ENCODE data around the gene ALKBH3.

The ALKBH3 gene

DNA sequence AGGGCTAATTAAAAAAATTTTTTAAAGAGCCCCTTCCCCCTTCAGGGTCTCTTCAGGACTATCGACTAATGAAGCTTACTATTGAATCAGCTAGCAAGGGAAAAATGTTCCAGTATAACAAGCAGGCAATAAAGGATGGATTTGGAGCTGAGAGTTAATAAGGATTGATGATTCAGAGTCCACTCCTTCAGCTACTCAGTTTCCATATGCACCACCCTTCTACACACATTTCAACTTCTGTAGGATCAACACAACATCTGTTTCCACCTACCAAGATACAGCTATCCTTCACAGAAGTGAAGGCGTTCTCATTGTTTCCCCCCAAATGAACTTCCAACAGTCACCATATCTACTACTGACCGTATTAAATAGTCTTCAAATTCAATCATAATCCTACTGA lies 6.6 kb upstream of the ALKBH3 start:
- TF ChIP-seq CTCF (IDR thresholded peaks at IDR 0.05; ENCODE audit: control insufficient read depth, insufficient read depth, low read depth, low read length, missing control alignments) = no peak
- no peak overlapping the region for H3K4me3 ChIP-seq (ENCODE audit: control insufficient read depth, low read depth, low read length)
- no peak for DNase-seq (ENCODE audit: low read depth)

DNA sequence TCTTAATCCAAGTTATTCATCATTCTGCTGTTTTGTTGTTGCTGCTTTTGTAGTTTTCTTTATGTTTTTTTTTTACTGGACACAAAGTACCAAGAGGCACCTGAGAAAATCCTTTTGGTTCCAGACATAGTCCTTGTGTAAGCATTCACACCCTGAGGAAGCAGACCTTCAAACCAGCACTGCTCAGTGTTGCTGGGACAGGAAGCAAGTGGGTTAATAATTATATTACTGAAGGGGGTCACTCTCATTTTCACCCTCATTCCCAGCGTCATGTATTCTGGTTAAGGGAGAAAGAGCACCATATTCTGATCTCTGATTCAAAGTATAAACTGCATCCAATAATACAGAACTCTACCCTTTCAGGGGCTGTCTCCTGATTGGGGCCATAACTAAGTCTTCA lies 5.9 kb upstream of the ALKBH3 start:
- TF ChIP-seq CTCF (IDR thresholded peaks at IDR 0.05; ENCODE audit: control insufficient read depth, insufficient read depth, low read depth, low read length, missing control alignments) = no peak
- H3K4me3 ChIP-seq (ENCODE audit: control insufficient read depth, low read depth, low read length) = no peak overlapping the region
- no peak for DNase-seq (ENCODE audit: low read depth)

DNA sequence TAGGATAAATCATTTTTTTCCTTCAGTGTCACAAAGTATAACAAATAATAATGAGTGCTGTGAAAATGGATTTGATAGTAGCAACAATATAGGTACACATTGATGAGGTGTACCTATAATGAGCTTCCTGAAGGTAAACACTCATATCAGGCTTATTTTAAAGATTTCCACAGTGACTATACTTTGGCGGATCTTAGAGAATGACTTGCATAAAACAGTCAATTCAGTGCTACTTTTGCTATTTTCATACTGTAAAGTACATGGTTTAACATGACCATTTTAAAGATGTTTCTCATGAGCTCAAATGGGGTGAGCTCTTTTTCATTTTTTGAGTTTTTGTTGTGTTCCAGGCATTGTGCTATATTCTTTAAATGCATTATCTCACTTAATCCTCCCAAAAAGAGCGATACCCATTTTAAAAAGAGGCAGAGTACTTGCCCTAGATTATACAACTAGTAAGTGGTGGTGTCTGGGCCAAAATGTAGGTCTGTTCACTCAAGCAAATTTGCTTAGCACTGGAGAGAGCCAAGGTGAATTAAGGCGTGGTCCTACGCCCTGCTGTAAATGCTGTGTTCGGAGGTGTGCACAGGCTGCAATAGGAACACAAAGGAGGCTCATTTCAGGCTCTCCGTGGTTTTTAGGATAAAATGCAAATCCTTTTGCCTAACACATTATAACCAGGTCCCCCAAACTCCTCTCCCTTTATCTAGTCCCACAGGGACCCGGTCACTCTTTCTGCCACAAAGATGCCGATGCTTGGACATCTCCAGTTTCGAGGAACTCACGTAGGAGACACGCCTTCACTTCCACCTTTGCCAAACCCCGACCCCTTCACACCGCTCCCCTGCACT lies 617 bp upstream of the ALKBH3 start:
- no peak for DNase-seq (ENCODE audit: low read depth)
- no peak for TF ChIP-seq CTCF (IDR thresholded peaks at IDR 0.05; ENCODE audit: control insufficient read depth, insufficient read depth, low read depth, low read length, missing control alignments)
- H3K4me3 ChIP-seq (ENCODE audit: control insufficient read depth, low read depth, low read length) = peak overlapping the region; percentile 67

DNA sequence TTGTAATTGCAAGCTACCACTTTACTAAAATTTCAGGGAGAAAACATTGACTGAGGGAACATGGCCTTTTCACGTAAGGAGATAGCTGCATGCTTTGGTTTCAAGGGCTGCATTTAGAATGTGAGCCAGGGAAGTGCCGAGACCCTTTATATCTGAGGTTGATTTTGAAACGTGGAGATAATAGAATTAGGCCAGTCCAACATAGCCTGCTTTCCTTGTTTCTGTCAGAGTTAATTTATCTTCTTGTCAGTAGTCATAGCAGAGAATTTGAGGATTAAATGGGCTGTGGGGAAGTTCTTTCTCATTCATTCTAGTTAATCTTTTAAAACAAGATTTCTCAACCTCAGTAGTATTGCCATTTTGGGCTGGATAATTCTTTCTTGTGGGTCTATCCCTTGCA lies 12.2 kb downstream of the ALKBH3 start:
- H3K4me3 ChIP-seq (ENCODE audit: control insufficient read depth, low read depth, low read length) = no peak overlapping the region
- TF ChIP-seq CTCF (IDR thresholded peaks at IDR 0.05; ENCODE audit: control insufficient read depth, insufficient read depth, low read depth, low read length, missing control alignments) = no peak
- DNase-seq (ENCODE audit: low read depth) = no peak

DNA sequence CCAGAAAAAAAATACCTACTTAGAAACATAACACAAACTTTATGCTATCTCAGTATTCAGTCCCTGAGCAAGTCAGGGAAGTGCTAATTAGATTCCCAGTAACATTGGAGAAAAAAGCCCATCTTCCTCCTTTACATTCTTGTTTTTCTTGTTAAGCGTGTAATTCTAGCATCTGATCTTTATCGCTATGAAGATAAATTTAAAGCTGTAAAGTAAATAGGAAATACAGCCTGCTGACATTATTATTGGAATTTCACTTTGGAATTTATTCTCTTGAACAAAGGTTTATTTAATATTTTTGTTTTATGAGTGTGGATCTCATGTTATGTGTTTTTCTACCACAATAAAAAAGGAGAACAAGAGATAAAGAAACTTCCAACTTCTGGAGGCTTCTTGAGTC lies 13.9 kb downstream of the ALKBH3 start:
- no peak for TF ChIP-seq CTCF (IDR thresholded peaks at IDR 0.05; ENCODE audit: control insufficient read depth, insufficient read depth, low read depth, low read length, missing control alignments)
- H3K4me3 ChIP-seq (ENCODE audit: control insufficient read depth, low read depth, low read length) = no peak overlapping the region
- DNase-seq (ENCODE audit: low read depth) = no peak

DNA sequence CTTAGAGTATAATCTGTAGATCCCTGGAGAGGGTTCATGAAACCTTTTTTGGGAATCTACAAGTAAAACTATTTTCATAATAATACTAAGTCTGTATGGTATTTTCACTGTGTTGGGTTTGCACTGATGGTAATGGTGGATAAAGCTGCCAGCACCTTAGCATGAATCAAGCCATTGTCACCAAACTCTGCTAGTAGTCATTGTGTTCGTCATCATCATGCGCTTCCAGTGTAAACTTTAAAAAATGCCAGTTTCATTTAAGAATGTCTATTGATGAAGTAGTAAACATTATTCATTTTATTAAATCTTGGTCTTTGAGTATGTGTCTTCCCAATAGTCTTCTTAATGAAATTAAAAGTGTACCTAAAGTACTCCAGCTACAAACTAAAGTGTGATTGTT lies 15.0 kb downstream of the ALKBH3 start:
- TF ChIP-seq CTCF (IDR thresholded peaks at IDR 0.05; ENCODE audit: control insufficient read depth, insufficient read depth, low read depth, low read length, missing control alignments) = no peak
- no peak overlapping the region for H3K4me3 ChIP-seq (ENCODE audit: control insufficient read depth, low read depth, low read length)
- DNase-seq (ENCODE audit: low read depth) = no peak

Measured in AG09309 (cell line).